DND-41 (cell line): Measurements from ENCODE around the gene SYTL2.

Experiments used
- EZH2 ChIP-seq: IDR thresholded peaks from 3 replicates; pipeline ENCODE4 v1.6.1; 2012; ENCODE audit warnings: borderline replicate concordance, low read depth, mild to moderate bottlenecking, moderate library complexity, low read length, inconsistent platforms; ENCODE audit not compliant: severe bottlenecking
- TF ChIP-seq, protein P1 (sequence below): IDR thresholded peaks from 2 replicates; pipeline ENCODE4 v1.5.1; 2012; ENCODE audit warnings: borderline replicate concordance, low read length, moderate library complexity, mild to moderate bottlenecking; ENCODE audit not compliant: poor library complexity, severe bottlenecking; ENCODE audit errors: extremely low read depth

DNA sequence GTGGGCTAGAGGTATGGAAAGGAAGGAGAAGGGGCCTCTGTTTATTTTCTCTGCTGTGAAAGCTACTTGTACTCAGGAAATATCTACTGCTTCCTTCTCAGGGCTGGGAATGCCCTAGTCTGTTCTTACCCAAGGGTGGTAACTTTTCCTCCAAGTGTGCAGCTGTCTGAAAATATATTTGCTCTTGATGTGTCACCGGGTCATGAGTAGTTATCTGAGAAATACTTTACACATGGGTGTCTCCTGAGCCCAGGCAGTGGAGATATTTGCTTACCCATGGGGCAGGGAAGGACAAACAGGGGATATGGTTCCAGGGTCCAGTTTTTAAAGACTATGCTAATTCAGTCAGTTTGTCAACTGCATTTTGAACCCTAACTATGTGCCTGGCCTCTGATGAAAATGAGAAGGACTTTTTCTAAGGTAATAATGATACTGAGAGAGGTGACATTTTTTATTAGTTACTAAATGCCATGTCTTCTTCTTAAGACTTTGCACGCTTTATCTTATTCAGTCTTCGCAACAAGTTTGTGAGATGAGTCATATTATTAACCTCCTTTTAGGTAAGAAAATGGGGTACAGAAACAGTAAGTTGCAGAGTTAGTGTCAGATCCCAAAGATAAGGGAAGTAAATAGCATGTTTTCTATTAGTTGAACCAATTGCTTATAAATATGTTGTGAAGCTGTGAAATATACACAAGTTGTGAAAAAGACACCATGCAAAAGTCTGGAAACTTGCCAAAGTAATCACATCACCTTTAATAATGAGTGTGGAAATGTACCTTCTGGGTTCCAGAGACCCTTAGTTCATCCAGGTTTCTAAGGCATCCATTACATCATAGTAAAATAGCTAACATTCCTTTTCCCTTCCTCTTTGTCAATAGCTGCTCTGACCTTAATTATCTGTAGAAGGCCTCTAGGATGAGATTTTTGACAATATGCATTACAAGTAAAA, 22.9 kb downstream of the SYTL2 start:
- no peak for TF ChIP-seq EZH2
- TF ChIP-seq, protein P1, sequence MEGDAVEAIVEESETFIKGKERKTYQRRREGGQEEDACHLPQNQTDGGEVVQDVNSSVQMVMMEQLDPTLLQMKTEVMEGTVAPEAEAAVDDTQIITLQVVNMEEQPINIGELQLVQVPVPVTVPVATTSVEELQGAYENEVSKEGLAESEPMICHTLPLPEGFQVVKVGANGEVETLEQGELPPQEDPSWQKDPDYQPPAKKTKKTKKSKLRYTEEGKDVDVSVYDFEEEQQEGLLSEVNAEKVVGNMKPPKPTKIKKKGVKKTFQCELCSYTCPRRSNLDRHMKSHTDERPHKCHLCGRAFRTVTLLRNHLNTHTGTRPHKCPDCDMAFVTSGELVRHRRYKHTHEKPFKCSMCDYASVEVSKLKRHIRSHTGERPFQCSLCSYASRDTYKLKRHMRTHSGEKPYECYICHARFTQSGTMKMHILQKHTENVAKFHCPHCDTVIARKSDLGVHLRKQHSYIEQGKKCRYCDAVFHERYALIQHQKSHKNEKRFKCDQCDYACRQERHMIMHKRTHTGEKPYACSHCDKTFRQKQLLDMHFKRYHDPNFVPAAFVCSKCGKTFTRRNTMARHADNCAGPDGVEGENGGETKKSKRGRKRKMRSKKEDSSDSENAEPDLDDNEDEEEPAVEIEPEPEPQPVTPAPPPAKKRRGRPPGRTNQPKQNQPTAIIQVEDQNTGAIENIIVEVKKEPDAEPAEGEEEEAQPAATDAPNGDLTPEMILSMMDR = no peak
